Activated CD4-positive, alpha-beta T cell treated with anti-CD3 and anti-CD28 coated beads, Interleukin-2, amount 10 ng/mL, durations not matched to agents 24 days and 14 days (primary cell): Measurements from ENCODE around the gene TTC38. TPM values are rescaled to one million over a fixed set of nuclear protein-coding genes. Genes with fewer than 3 reads are reported as not detected.
"Not testable (repeated sequence)": the region's sequence is repeated elsewhere in the genome, so short reads cannot be mapped to it uniquely, and the experiment has no call there.

Experiments
- DNase-seq: peaks from one replicate; pipeline ENCODE4 v3.0.0; 2022
- H3K27ac Mint-ChIP-seq: one replicate; pipeline ENCODE4 v1.8.0; 2022; ENCODE audit warnings: mild to moderate bottlenecking, mixed read lengths
- H3K27me3 Mint-ChIP-seq: one replicate; pipeline ENCODE4 v1.8.0; 2022; ENCODE audit warnings: mixed read lengths
- H3K36me3 Mint-ChIP-seq: one replicate; pipeline ENCODE4 v1.8.0; 2022; ENCODE audit warnings: low read depth, mild to moderate bottlenecking, mixed read lengths
- H3K4me1 Mint-ChIP-seq: one replicate; pipeline ENCODE4 v1.8.0; 2021; ENCODE audit warnings: mixed read lengths
- H3K4me3 Mint-ChIP-seq: one replicate; pipeline ENCODE4 v1.8.0; 2022; ENCODE audit warnings: mild to moderate bottlenecking, moderate library complexity, mixed read lengths
- H3K9me3 Mint-ChIP-seq: one replicate; pipeline ENCODE4 v1.8.0; 2021; ENCODE audit warnings: mixed read lengths
- intact Hi-C: fragments of 100-400 bp; cut with micrococcal nuclease; formaldehyde crosslinking; loops from one replicate; pipeline ENCODE4 v1.15.1; 2023
- total RNA-seq: library from RNA; stranded (reverse); gene quantifications from 2 replicates; pipeline ENCODE4 v1.2.3, GENCODE V29; 2022

Gene TTC38
- total RNA-seq, 1 donor from 2014 or later: 20.3 TPM

DNA sequence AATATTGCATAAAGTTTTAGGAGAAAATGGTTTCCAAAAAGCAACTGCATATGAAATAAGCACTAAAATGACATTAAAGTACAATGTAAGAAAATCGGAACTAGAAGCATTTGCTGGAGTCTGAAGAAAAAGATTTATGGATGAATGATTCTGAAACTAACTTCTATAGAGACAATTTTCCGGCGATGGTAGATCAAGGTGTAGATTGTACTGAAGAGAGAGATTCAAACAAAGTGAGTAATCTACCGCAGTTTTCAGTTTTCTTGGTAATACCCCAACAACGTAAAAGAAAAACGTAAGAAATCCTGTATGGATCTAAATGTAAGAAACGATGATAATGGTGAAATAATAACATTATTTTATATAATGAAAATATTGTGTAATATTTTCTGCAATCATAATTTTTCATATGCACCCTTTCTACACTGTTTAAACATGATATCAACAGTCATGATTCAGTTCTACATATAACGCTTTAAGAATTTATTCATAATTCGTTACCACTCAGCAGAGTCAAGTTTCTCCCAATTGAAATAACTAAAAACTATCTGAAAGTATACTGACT is 15.9 kb upstream of the TTC38 start:
- peaks cover 2% of the 10 kb centered on the region for H3K27me3 Mint-ChIP-seq
- H3K4me3 Mint-ChIP-seq: peak overlapping the region; percentile 91
- H3K4me1 Mint-ChIP-seq: peaks cover 25% of the 10 kb centered on the region
- no peak for DNase-seq
- H3K9me3 Mint-ChIP-seq: no peaks in the 10 kb centered on the region
- intact Hi-C loops: loop anchor here (5.0 kb wide), 2 partner anchors 45 to 100 kb away; partner anchors contain the start of genes GTSE1 and PPARA
- H3K36me3 Mint-ChIP-seq: peaks cover 2% of the 10 kb centered on the region
- H3K27ac Mint-ChIP-seq: peak overlapping the region; percentile 21

DNA sequence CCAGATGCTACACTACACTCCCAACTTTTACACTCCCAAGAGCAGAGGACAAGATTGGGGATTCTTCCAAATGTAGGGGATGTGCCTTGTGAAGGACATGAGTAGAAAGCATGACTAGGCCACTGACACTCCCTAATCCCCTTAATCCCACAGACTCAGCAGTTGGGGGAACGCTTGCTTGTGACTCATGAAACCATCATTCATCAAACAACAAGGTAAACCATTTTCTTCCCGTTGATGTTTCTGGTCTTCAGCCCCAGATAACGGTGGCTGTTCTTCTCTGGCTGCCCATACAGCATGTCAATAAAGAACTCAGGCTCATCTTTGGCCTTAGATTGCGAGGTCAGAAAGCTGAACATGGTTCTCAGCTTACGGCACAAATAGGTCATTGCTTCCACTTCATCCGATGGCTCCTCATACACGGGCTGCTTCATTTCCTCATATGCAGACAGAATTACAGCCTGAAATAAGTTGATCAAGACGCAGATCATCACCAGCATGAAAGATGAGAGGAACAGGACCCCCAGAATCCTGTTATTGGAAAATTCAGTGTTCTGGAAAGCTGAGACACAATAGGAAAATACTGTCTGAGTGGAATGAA is 11.3 kb upstream of the TTC38 start:
- Mint-ChIP-seq H3K4me1 (peaks cover 13% of the 10 kb centered on the region), H3K4me3 (no peak overlapping the region), H3K27ac (no peak overlapping the region), H3K27me3 (peaks cover 42% of the 10 kb centered on the region), H3K9me3 (no peaks in the 10 kb centered on the region), H3K36me3 (peaks cover 2% of the 10 kb centered on the region)
- no peak for DNase-seq
- intact Hi-C loops: no loop called here

DNA sequence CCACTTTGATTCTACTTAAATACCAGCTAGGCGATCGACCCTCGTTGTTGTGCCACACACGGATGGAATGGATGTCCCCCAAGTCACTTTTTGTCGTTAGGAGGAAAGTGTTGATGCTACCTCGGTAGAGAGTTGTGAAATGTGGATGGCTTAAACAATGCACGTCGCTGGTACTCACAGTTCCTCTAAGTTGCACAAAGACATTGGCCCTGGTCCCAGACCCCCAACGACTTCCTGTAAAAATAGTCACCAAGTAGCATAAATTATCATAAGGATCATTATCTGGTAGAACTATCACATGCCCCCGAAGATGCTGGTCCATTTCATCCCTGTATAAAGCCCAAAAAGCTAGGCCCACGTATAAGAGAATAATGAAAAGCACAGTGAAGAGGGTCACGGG is 8.4 kb upstream of the TTC38 start:
- DNase-seq: no peak
- H3K4me1 Mint-ChIP-seq: peaks cover 2% of the 10 kb centered on the region
- H3K27me3 Mint-ChIP-seq: peaks cover 65% of the 10 kb centered on the region
- no peak overlapping the region for H3K27ac Mint-ChIP-seq
- no peak overlapping the region for H3K4me3 Mint-ChIP-seq
- peaks cover 4% of the 10 kb centered on the region for H3K9me3 Mint-ChIP-seq
- H3K36me3 Mint-ChIP-seq: peaks cover 5% of the 10 kb centered on the region
- intact Hi-C loops: no loop called here

DNA sequence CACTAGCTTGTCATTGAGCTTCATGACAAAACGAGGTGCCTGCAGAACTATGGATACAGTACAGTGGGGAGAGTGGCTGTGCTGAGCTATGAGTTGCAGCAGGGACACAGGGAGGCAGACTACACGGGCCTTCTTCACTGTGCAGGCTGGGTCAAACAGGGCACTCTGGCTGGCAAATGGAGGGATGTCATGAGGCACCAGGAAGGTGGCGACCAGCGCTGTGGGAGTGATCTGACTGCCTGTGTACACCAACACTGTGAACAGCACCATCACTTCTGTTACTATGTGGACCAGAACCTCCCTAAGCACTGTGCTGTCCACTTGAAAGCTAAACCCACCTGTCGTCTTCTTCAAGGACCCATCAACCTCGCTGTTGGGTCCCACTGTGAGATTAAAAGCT is 7.8 kb upstream of the TTC38 start:
- H3K4me1 Mint-ChIP-seq: no peaks in the 10 kb centered on the region
- intact Hi-C loops: no loop called here
- H3K9me3 Mint-ChIP-seq: peaks cover 4% of the 10 kb centered on the region
- peaks cover 5% of the 10 kb centered on the region for H3K36me3 Mint-ChIP-seq
- no peak for DNase-seq
- H3K4me3 Mint-ChIP-seq: no peak overlapping the region
- peaks cover 69% of the 10 kb centered on the region for H3K27me3 Mint-ChIP-seq
- H3K27ac Mint-ChIP-seq: no peak overlapping the region

DNA sequence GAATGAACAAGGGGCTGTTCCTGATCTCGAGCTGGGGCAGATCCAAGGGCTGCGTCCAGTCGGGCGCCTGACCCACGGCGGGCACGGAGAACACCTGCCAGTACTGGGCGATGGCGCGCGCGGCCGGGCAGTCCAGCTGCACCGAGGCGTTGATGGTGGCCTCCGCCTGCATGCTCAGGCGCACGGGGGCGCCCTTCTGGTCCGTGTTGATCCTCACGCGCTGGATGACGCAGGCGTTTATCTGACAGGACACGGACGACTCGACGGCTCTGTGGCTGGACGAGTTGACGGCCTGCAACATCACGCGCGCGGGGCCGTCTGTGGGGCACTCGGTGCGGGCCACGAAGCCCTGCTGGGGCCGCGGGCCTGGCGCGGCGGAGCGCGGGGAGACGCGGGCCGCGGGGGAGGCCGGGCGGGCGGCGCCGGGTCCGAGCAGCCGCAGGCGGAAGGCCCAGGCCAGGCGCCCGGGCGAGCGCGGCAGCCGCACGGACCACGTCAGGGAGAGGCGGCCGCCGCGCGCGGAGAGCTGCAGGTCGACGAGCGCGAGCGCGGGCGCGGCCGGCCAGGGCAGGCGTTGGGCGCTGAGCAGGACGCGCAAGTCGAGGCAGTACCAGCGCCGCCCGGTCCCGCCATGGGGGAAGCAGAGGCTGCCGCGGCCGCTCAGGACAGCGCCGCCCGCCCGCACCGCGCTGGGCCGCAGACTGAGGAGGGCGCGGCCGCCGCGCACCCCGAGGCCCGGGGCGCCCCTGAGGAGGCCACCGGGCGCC is 5.2 kb upstream of the TTC38 start:
- DNase-seq: peak; percentile 77
- peaks cover 6% of the 10 kb centered on the region for H3K4me1 Mint-ChIP-seq
- peak overlapping the region; percentile 53 for H3K4me3 Mint-ChIP-seq
- intact Hi-C loops: no loop called here
- H3K9me3 Mint-ChIP-seq: peaks cover 13% of the 10 kb centered on the region
- no peak overlapping the region for H3K27ac Mint-ChIP-seq
- H3K27me3 Mint-ChIP-seq: peaks cover 80% of the 10 kb centered on the region
- peaks cover 11% of the 10 kb centered on the region for H3K36me3 Mint-ChIP-seq

DNA sequence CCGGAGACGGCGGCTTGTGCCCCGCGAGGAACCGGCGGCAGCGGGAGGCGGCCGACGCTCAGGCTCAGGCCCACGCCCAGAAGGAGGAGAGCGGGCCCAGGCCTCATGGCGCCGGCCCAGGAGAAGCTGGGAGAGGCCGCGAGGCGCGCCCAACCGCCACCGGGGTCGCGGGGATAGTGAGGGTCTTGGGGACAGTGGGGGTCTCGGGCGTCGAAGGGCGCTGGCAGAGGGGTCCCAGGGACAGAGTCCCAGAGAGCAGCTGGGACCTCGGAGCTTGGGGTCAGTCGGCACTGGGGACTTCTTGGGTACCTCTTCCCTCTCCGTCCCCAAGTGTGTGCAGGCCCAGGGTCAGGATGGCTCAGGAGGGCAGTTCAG is 4.6 kb upstream of the TTC38 start, which contains the start of gene PKDREJ:
TSS of gene PKDREJ (minus strand) at position 128 of the 375 bp plus-strand sequence. CDS start at position 107, 21 bp downstream.
- Mint-ChIP-seq H3K36me3 (peaks cover 12% of the 10 kb centered on the region), H3K4me3 (peak within 1 kb of the TSS; percentile 53), H3K27ac (no peak within 1 kb of the TSS), H3K4me1 (peaks cover 8% of the 10 kb centered on the region), H3K9me3 (peaks cover 13% of the 10 kb centered on the region), H3K27me3 (peaks cover 75% of the 10 kb centered on the region)
- intact Hi-C loops: no loop called here
- no peak for DNase-seq

DNA sequence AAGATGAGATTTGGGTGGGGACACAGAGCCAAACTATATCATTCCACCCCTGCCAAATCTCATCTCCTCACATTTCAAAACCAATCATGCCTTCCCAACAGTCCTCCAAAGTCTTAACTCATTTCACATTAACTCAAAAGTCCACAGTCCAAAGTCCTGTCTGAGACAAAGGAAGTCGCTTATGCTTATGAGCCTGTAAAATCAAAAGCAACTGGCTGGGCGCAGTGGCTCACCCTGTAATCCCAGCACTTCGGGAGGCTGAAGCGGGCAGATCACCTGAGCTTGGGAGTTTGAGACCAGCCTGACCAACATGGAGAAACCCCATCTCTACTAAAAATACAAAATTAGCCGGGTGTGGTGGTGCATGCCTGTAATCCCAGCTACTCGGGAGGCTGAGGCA is 3.3 kb upstream of the TTC38 start:
- Mint-ChIP-seq H3K27me3 (peaks cover 64% of the 10 kb centered on the region), H3K9me3 (peaks cover 13% of the 10 kb centered on the region), H3K4me1 (peaks cover 11% of the 10 kb centered on the region), H3K36me3 (peaks cover 15% of the 10 kb centered on the region)
- H3K4me3 Mint-ChIP-seq, DNase-seq, H3K27ac Mint-ChIP-seq, intact Hi-C loops: not testable (repeated sequence)

DNA sequence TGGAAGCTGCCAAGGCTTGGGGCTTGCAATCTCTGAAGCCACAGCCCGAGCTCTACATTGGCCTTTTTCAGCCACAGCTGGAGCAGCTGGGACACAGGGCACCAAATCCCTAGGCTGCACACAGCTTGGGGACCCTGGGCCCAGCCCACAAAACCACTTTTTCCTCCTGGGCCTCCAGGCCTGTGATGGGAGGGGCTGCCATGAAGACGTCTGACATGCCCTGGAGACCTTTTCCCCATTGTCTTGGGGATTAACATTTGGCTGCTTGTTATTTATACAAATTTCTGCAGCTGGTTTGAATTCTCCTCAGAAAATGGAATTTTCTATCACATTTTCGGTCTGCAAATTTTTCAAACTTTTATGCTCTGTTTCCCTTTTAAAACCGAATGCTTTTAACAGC is 2.2 kb upstream of the TTC38 start:
- intact Hi-C loops: loop anchor here (5.0 kb wide), 1 partner anchor 113 kb away; the partner anchor contains the start of gene PPARA
- not testable (repeated sequence) for H3K4me3 Mint-ChIP-seq, DNase-seq, H3K27ac Mint-ChIP-seq
- H3K9me3 Mint-ChIP-seq: peaks cover 13% of the 10 kb centered on the region
- H3K4me1 Mint-ChIP-seq: peaks cover 17% of the 10 kb centered on the region
- peaks cover 53% of the 10 kb centered on the region for H3K27me3 Mint-ChIP-seq
- peaks cover 18% of the 10 kb centered on the region for H3K36me3 Mint-ChIP-seq

DNA sequence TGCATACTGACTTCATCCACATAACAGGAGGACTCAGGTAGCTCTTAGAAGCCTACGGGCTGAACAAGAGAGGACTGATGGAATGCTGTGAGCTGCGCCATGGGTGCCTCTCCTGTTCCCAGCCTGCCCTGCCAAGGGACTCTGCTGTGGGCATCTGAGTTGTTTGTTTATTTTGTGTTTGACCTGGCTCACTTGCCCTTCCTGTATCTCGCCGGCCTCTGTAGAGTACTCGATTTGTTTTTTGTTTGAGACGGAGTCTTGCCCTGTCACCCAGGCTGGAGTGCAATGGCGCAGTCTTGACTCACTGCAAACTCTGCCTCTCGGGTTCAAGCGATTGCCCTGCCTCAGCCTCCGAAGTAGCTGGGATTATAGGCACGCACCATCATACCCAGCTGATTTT is 1.8 kb downstream of the TTC38 start:
- intact Hi-C loops: loop anchor here (5.0 kb wide), 1 partner anchor 117 kb away; the partner anchor contains the start of gene PPARA
- Mint-ChIP-seq H3K36me3 (peaks cover 24% of the 10 kb centered on the region), H3K4me1 (peaks cover 17% of the 10 kb centered on the region), H3K27ac (no peak overlapping the region), H3K27me3 (peaks cover 20% of the 10 kb centered on the region), H3K9me3 (peaks cover 9% of the 10 kb centered on the region), H3K4me3 (peak overlapping the region; percentile 59)
- no peak for DNase-seq

DNA sequence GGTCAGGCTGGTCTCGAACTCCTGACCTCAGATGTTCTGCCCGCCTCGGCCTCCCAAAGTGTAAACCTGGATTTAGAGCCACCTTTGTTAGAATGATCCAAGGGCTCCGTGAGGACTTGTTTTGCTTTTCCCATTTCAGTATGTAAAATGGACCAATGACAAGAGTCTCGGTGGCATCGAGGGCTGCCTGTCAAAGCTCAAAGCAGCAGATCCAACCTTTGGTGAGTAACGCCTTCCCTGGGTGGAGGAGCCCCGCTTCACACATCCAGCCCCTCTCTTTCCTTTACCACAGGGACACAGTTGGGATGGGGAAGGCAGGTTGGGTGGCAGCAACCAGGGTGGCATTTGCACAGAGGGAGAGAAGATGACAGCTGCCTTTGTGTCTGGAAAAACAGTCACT is 4.4 kb downstream of the TTC38 start:
- Mint-ChIP-seq H3K27me3 (no peaks in the 10 kb centered on the region), H3K4me3 (no peak overlapping the region), H3K4me1 (peaks cover 15% of the 10 kb centered on the region), H3K9me3 (peaks cover 4% of the 10 kb centered on the region), H3K27ac (no peak overlapping the region), H3K36me3 (peaks cover 36% of the 10 kb centered on the region)
- intact Hi-C loops: no loop called here
- DNase-seq: no peak

DNA sequence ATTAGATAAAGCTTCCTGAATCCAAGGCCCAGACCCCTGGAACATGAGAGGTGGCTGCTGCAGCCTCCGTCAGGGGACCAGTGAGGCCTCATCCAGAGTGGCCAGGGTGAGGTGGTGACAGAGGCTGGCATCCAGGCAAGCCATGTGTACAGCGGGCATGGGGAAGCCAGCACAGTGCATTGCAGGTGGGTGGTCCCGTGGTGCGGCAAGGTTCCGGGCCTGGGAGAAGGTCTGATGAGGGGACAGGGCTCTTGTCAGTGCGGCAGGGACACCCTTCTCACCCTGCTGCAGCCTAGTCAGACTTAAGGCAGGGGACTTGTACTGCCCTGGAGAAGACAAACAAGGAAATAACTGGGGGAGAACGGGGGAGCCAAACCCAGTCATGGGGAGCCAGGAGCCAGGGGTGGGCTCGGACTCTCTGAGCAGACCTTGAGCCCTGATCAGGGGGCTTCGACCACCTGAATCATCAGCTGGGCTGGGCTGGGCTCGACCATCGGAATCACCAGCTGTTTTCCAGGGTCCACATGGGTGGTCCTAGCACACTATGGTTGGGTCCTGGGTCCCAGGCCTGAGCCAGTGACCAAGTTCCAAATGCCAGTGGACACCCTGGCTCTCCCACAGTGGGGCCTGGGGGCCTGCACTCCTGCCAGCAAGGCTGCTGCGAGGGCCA is 5.1 kb downstream of the TTC38 start:
- no peak overlapping the region for H3K27ac Mint-ChIP-seq
- peaks cover 36% of the 10 kb centered on the region for H3K36me3 Mint-ChIP-seq
- no peak overlapping the region for H3K4me3 Mint-ChIP-seq

DNA sequence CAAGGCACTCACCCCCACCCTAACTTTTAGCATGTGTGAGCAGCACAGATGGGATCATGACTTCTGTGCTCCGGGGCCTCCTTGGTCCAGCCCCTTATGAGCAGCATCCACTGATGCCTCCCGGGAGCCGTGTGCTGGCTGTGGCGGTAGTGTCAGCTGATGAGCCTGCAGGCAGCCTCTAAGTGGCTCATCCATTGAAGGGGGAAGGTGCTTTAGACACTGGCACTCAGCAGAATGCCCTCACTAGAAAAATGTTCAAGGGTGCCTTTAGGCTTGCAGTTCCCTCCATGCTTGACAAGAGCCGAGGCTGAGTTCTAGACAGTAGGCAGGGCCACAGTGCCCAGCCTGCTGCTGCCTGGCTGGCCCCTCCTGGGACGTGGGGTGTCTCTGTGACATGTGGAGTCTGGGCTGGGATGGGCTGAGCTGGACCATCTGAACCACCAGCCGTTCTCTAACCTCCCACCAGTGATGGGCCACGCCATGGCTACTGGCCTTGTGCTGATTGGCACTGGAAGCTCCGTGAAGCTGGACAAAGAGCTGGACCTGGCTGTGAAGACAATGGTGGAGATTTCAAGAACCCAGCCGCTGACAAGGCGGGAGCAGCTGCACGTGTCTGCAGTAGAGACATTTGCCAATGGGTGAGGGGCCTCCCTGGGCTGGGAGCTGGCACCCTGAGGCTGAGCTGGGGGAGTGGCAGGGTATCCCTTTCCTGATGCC is 5.8 kb downstream of the TTC38 start:
- intact Hi-C loops: no loop called here
- H3K4me3 Mint-ChIP-seq: no peak overlapping the region
- H3K27ac Mint-ChIP-seq: no peak overlapping the region
- DNase-seq: no peak
- peaks cover 4% of the 10 kb centered on the region for H3K9me3 Mint-ChIP-seq
- peaks cover 7% of the 10 kb centered on the region for H3K4me1 Mint-ChIP-seq
- no peaks in the 10 kb centered on the region for H3K27me3 Mint-ChIP-seq
- H3K36me3 Mint-ChIP-seq: peaks cover 35% of the 10 kb centered on the region

More for the DNA sequence above, 5.1 kb downstream of the TTC38 start:
- no peaks in the 10 kb centered on the region for H3K27me3 Mint-ChIP-seq
- H3K4me1 Mint-ChIP-seq: peaks cover 10% of the 10 kb centered on the region
- H3K9me3 Mint-ChIP-seq: peaks cover 4% of the 10 kb centered on the region
- intact Hi-C loops: no loop called here
- DNase-seq: no peak

DNA sequence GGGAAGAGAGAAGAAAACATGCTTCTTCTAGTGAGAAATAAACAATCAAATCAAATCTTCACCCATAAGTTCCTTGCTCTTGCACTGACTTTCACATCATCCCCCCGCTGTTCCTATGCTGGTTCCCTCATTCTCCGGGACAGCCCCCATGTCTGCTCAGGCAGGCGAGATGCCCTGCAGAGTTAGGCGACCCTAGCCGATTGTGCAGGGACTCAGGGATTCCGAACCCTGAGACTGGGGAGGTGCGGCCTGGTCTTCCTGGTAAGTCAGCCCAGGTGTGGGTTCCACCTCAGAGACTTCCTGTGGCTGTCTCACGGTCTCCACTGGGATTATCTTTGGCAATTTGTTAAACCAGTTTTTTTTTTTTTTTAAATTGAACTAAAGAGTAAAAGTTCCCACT is 6.6 kb downstream of the TTC38 start:
- no peak for DNase-seq
- intact Hi-C loops: no loop called here
- Mint-ChIP-seq H3K4me1 (peaks cover 7% of the 10 kb centered on the region), H3K27me3 (no peaks in the 10 kb centered on the region), H3K36me3 (peaks cover 40% of the 10 kb centered on the region), H3K4me3 (no peak overlapping the region), H3K9me3 (peaks cover 4% of the 10 kb centered on the region), H3K27ac (no peak overlapping the region)
